ENCODE measurements around the gene PDZD11. TPM values are rescaled to one million over a fixed set of nuclear protein-coding genes. Genes with fewer than 3 reads are reported as not detected.

The PDZD11 gene
- polyA plus RNA-seq, 1 of the 3 experiments (the other 2 are of a cell fraction), result 169 TPM

- H2AFZ ChIP-seq (ENCODE audit: low read depth), result no peak overlapping the region
- CTCF ChIA-PET, result no interaction called here
Observed at GRCh38 chrX:70241501-70241900, 48.2 kb downstream of the PDZD11 start.

GRCh38 chrX:70240751-70241150, 49.0 kb downstream of the PDZD11 start:
- Histone ChIP-seq H3K9ac (no peak overlapping the region), H3K27me3 (ENCODE audit: insufficient read depth) (peaks cover 16% of the 10 kb centered on the region; the same call in 1 of the 2 replicates), H4K20me1 (ENCODE audit: insufficient read depth) (no peaks in the 10 kb centered on the region), H3F3A (replicated peaks; ENCODE audit: insufficient read depth) (no peaks in the 10 kb centered on the region), H3K9me3 (no peaks in the 10 kb centered on the region), H3K9me2 (no peaks in the 10 kb centered on the region), H3K4me1 (ENCODE audit: control insufficient read depth in 1 of 2, insufficient read depth in 2 of 2, low read depth in 1 of 2, low read length in 1 of 2) (no peaks in the 10 kb centered on the region), H3K4me3 (ENCODE audit: low read depth in 2 of 2, low read length in 1 of 2) (no peak overlapping the region), H2AFZ (ENCODE audit: low read depth) (no peak overlapping the region), H3K4me2 (no peak overlapping the region), H3K36me3 (replicated peaks in 1 of 2; ENCODE audit: control insufficient read depth in 1 of 2, insufficient read depth in 2 of 2, low read length in 1 of 2) (no peaks in the 10 kb centered on the region), H3K79me2 (ENCODE audit: insufficient read depth) (no peaks in the 10 kb centered on the region), H3K27ac (ENCODE audit: low read depth in 2 of 2, low read length in 1 of 2) (no peak overlapping the region)
- DNase-seq, result no peak
- CTCF ChIA-PET, result interaction anchor here (0.5 kb wide), 1 partner anchor 249 kb away, joined by 3 read pairs; no protein-coding TSS in a partner anchor
- POLR2A ChIA-PET, result no interaction called here
- 60% methylated on average over 1 of the region's 1 CpG for WGBS (ENCODE audit: low lambda C conversion rate)
- TF ChIP-seq TEAD4 (IDR thresholded peaks at IDR 0.05; ENCODE audit: borderline replicate concordance, insufficient read depth) (no peak), CHD2 (IDR thresholded peaks at IDR 0.05; ENCODE audit: low read length, partially characterized antibody) (no peak), RCOR1 (IDR thresholded peaks at IDR 0.05; ENCODE audit: low read length) (no peak), SIN3A (IDR thresholded peaks at IDR 0.05; ENCODE audit: borderline replicate concordance, low read depth, low read length) (no peak), NRF1 (IDR thresholded peaks at IDR 0.05; ENCODE audit: low read depth, low read length) (no peak), FOSL2 (IDR thresholded peaks at IDR 0.05; ENCODE audit: borderline replicate concordance, low read depth) (no peak), REST (IDR thresholded peaks at IDR 0.05; ENCODE audit: low read depth, low read length) (no peak), YY1 (IDR thresholded peaks at IDR 0.05; ENCODE audit: low read depth) (no peak), EP300 (IDR thresholded peaks at IDR 0.05; ENCODE audit: borderline replicate concordance in 1 of 2, low read depth in 1 of 2, low read length in 1 of 2) (no peak), PBX3 (IDR thresholded peaks at IDR 0.05) (no peak), GATA2 (CRISPR knock-in tag; IDR thresholded peaks at IDR 0.05) (no peak), RAD21 (IDR thresholded peaks at IDR 0.05; ENCODE audit: low read length) (no peak)
- TF ChIP-seq, protein P1, sequence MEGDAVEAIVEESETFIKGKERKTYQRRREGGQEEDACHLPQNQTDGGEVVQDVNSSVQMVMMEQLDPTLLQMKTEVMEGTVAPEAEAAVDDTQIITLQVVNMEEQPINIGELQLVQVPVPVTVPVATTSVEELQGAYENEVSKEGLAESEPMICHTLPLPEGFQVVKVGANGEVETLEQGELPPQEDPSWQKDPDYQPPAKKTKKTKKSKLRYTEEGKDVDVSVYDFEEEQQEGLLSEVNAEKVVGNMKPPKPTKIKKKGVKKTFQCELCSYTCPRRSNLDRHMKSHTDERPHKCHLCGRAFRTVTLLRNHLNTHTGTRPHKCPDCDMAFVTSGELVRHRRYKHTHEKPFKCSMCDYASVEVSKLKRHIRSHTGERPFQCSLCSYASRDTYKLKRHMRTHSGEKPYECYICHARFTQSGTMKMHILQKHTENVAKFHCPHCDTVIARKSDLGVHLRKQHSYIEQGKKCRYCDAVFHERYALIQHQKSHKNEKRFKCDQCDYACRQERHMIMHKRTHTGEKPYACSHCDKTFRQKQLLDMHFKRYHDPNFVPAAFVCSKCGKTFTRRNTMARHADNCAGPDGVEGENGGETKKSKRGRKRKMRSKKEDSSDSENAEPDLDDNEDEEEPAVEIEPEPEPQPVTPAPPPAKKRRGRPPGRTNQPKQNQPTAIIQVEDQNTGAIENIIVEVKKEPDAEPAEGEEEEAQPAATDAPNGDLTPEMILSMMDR (IDR thresholded peaks at IDR 0.05), result no peak

More at GRCh38 chrX:70241501-70241900, 48.2 kb downstream of the PDZD11 start:
- H3K9me3 ChIP-seq, result no peaks in the 10 kb centered on the region
- TF ChIP-seq FOXM1 (IDR thresholded peaks at IDR 0.05; ENCODE audit: low read depth) (no peak), TCF12 (IDR thresholded peaks at IDR 0.05) (no peak)
- H3K27ac ChIP-seq (ENCODE audit: low read depth in 2 of 2, low read length in 1 of 2), result no peak overlapping the region
- H3F3A ChIP-seq (replicated peaks; ENCODE audit: insufficient read depth), result no peaks in the 10 kb centered on the region
- no peaks in the 10 kb centered on the region for H3K4me1 ChIP-seq (ENCODE audit: control insufficient read depth in 1 of 2, insufficient read depth in 2 of 2, low read depth in 1 of 2, low read length in 1 of 2)
- no peaks in the 10 kb centered on the region for H3K79me2 ChIP-seq (ENCODE audit: insufficient read depth)
- no peaks in the 10 kb centered on the region for H4K20me1 ChIP-seq (ENCODE audit: insufficient read depth)
- no peak overlapping the region for H3K9ac ChIP-seq
- WGBS (ENCODE audit: low lambda C conversion rate), result 14% methylated on average over 2 of the region's 2 CpGs
- H3K4me2 ChIP-seq, result no peak overlapping the region
- no peak overlapping the region for H3K4me3 ChIP-seq (ENCODE audit: low read depth in 2 of 2, low read length in 1 of 2)
- DNase-seq, result no peak
- POLR2A ChIA-PET, result no interaction called here
- no peaks in the 10 kb centered on the region for H3K9me2 ChIP-seq
- peaks cover 10% of the 10 kb centered on the region; the same call in 1 of the 2 replicates for H3K27me3 ChIP-seq (ENCODE audit: insufficient read depth)
- H3K36me3 ChIP-seq (replicated peaks in 1 of 2; ENCODE audit: control insufficient read depth in 1 of 2, insufficient read depth in 2 of 2, low read length in 1 of 2), result no peaks in the 10 kb centered on the region
